HUDEP-2 (cell line): ENCODE measurements around the gene CATSPERE.

Experiments used
- DNase-seq, 76 experiments: peaks; one replicate each; lab custom pipeline; 2025; ENCODE audit not compliant: unreplicated experiment in 76 of 76; lab: John Stamatoyannopoulos, UW

The CATSPERE gene, protein sequence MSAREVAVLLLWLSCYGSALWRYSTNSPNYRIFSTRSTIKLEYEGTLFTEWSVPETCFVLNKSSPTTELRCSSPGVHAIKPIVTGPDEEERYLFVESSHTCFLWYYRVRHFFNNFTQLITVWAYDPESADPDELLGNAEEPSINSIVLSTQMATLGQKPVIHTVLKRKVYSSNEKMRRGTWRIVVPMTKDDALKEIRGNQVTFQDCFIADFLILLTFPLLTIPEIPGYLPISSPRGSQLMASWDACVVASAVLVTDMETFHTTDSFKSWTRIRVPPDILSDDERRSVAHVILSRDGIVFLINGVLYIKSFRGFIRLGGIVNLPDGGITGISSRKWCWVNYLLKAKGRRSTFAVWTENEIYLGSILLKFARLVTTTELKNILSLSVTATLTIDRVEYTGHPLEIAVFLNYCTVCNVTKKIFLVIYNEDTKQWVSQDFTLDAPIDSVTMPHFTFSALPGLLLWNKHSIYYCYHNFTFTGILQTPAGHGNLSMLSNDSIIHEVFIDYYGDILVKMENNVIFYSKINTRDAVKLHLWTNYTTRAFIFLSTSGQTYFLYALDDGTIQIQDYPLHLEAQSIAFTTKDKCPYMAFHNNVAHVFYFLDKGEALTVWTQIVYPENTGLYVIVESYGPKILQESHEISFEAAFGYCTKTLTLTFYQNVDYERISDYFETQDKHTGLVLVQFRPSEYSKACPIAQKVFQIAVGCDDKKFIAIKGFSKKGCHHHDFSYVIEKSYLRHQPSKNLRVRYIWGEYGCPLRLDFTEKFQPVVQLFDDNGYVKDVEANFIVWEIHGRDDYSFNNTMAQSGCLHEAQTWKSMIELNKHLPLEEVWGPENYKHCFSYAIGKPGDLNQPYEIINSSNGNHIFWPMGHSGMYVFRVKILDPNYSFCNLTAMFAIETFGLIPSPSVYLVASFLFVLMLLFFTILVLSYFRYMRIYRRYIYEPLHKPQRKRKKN

DNA sequence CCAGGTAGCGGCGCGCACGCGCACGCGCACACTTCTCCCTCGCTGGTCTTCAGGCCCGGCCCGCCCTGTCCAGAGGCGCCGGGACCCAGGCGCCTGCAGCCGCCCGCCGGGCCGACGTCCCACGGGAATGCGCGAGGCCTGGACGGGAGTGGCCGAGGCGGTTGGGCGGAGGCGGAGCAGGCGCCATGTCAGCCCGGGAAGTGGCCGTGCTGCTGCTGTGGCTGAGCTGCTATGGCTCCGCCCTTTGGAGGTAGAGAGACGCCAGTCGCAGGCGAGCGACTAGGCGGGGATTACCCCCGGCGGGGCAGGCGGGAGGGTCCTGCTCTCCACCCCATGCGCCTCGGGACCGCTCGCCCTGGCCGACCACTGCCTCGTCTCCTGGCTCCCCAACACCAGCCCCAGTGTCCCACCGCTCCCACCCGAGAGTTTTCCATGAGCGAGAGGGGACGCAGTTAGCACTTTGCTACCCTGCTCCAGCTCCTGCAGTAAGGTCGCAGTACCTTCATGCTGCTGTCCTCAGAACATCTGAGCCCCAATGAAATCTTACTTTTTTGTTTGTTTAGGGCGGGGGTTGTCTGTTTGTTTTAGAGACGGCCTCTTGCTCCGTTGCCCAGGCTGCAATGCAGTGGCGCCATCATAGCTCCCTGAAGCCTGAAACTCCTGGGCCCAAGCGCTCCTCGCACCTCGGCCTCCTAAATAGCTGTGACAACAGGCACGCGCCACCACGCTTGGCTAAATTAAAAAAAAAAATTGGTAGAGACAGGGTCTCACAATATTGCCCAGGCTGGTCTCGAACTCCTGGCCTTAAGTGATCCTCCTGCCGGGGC, at the start of gene CATSPERE:
Gene CATSPERE (plus strand): TSS at position 29 of the 827 bp plus-strand sequence. CDS start 157 bp downstream, at position 186.
- DNase-seq, result peak in 39 of 76 experiments; percentile 4 to 62 (median 35)

DNA sequence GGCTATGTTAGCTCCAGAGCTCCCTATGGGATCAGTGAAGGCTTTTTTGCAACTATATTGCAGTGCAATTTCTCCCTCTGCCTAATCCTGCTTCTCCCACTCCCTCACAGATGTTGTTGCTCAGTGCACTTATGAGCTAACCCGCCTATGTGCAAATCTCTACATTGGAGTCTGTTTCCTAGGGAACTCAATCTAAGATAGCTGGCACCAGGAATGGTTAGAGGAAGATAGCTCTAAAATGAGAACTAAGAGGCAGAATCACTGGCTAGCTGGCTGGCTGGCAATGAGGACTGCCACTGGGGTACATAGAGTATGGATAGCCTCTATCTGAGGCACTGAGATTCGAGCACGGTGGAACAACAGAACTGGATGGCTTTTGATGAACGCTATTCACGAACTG, 48.9 kb upstream of the CATSPERE start:
- no peak for DNase-seq

DNA sequence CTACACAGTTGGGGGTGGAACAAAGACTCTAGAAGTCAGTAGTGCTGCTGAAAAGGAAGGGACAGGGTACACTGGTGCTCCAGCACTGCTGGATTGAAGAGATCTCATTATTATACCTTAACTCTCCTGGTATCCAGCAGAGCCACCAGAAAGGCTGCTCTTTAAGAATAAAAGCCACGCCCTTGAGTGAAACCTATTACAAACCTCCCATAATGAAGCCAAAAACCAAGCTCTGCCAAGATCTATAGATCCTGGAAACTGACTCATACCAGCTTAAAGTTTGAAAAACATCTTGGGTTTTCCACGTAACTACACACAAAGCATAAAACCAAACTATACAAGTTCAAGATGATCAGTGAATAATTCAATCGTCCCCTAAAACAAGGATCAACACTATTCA, 47.3 kb upstream of the CATSPERE start:
- no peak for DNase-seq

DNA sequence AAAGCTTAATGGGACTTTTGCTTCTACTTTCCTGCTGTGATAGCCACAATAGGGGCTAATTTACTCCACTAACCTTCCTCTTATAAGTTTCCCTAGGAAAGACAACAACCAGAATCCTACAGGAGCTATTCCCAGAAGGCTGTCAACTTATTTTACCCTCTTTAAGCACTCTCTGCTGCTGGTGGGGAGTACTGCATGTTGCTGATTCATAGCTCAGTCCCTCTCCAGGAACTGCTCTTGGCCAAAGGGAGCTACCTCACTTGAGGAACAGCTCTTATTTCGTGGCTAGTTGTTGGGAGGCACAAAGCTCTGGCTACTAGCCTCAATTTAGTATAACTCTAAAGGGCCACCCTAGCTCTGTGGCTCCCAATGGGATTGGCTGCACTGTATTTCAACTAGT, 46.5 kb upstream of the CATSPERE start:
- DNase-seq, result no peak

DNA sequence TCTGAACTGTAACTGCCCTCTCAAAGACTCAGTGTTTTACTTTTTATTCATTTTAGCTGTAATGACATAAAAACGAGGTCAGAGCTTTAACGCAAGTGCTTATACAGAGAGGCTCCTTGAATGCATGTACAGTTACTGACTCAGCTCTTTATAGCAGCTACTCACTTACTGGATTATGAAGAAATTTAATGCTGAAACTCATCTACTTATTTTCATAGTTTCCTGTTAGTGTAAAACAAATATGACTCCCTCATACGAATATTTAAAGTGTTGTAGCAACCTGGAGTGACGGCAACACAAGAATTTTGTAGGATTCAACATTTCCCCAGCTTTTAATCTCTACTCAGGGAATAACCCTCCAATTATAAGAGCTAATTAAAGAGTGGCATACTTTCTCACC, 42.0 kb upstream of the CATSPERE start:
- no peak for DNase-seq

DNA sequence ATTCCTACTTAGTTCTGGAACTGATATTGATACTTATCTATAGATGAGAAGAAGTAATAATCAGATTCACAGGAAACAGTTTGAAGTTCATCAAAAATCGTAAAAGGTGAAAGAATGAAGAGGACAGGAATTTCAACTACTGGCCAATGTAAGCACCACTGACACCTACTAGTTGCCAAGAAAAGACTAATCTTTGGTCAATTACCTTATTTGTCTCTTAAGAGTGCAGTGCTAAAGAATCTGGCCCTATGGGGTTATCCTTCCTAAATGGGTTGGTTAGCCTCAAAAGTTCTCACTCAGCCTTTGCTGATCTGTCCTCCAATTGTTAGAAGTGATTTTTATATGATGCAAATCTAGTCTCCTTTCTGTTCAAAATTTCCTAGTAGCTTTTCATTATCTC, 38.9 kb upstream of the CATSPERE start:
- DNase-seq, result no peak

DNA sequence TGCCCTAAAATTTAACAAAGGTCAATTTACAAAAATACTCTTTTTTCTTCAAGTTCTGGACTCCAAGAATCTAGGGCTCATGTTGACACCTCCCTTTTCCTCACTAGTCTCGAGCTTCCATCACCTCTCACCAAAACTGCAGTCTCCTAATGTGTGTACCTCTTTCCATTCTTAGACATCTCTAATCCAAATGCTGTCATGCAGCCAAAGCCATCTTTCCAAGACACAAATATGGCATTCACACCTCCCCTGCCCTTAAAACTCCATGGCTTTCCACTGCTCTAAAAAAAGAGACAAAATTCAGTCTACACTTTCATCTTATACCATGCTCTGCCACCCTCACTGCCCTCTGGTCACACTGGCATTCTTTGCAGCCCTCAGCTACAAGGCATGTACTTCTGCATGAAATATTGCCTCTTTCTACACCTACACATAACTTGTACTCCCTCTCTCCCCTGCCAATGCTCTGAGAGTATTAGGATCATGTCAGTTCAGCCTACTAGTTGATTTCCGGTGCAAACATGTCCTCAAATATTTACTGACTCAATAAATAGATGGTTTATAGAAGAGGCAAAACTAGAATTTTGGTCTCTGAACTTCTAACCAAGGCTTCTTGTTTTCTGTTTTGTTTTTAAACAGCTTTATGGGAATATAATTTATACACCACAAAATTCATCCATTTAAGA, 36.3 kb upstream of the CATSPERE start:
- DNase-seq, result no peak

DNA sequence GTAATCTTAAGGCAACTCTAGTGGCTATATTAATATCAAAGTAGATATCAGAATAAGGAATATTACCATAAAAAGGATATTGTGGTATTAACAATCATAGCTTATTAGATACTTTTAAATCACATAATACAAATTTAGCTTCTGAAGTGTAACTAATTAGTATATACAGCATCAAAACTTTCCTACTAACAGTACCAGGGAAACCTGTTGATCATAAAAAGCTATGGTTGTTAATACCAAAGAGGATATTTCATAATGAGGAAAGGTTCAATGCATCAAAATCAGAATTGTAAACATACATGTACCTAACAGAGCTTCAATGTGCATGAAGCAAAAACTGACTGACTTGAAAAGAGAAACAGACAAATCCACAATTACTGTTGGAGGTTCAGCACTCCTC, 33.4 kb upstream of the CATSPERE start:
- DNase-seq, result no peak

DNA sequence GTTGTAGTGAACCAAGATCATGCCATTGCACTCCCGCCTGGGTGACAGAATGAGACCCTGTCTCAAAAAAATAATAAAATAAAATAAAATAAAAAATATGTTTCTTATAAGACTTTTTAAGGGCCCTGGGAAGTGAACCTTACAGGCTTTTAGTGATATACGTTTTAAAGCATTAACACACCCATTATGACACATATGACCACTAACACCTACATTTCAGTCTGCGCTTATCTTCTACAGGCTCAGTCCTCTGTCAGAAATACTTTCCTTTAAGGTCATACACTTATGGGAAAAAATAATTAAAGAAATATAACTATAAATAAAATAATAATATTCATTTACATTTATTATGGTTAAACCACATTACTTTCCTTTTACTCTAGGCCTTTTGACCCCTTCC, 31.3 kb upstream of the CATSPERE start:
- no peak for DNase-seq

DNA sequence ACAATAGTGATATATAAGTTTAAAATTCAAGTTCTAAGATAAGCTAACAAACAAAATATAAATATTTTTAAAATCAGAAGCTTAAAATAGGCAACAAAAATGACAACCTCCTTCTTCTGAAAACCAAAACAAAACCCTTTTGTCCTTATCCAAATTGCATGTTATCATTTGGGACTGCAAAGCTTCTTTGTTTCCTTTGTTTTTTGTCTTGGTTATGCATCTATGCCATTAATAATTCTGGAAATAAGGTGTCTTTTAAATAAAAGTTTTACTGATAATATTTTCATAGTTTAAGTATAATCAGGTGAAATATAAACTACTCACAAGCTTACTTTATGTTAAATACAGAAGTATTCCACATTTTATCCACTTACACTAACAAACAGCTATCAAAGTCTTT, 29.9 kb upstream of the CATSPERE start:
- DNase-seq, result no peak

DNA sequence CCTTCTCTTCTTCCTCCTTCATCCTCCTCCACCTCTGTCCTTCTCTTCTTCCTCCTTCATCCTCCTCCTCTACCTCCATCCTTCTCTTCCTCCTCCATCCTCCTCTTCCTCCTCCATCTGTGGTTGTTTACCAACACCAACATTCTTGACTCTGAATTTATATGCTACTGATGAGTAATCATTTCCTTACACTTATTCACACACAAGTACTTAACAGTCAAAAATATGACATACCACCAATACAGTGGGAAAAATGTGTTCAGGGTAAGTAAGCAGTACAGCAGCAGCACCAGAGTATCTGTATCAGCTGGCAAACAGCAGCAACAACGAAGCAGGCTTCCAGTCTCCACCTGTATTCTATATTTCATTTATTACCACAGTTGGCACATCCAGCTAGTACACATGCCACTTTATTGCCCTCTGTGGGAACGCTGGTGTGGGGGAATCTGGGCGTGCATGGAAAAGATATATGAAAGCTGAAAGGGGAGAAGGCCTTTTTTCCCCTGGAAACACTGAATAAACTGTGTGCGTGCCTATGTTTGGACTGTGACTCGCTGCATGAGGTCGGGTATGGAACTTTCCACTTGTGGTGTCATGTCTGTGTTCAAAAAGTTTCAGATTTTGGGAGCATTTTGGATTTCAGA, 25.4 kb upstream of the CATSPERE start:
- no peak for DNase-seq

DNA sequence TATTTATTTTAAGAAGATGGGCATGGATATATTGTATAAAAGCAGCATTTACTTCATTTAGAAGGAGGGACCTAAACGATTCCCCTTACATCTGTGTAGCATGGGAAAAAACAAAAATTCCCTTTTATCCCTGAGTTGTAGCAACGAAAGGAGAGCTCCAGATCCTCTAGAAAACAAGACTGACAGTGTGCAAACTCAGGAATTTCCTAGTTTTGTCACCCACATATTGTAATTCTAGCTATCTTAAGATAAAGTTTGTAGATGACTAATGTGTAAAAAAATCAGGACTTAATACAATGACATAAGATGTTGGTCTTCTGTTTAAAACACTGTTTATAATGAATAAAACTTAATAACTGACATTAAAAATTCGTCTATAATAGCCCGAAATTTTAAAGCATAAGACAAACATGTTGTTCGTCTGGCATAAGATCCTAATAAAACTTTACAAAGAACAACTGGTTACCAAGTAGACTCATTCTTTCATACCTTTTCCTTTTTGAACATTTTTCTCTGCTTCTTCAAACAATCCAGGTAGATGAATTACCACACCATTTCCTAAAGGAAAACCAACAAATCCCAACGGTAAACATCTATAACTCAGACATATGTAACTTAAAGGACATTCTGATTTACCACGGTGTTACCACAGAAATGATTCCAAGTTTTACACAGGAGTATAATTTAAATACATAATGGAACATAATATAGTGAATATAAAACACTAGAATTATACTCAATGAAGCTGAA, 24.6 kb upstream of the CATSPERE start:
- DNase-seq, result no peak

DNA sequence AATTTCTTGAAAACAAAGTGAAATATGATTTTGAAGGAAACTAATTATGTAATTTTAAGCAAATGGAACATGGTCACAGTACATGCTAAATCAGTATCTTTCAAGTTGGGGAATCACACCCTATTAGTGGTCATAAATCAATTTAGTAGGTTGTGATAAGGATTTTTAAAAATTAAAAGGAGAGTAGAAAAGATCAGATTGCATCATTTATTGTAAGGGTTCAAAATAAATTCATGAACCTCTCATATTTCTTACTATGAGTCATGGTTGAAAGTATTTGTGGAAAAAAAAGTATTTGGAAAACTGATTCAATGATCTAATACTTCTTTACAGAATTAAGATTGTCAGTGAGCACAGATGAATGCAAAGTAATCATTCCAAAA, 24.0 kb upstream of the CATSPERE start:
- DNase-seq, result no peak

DNA sequence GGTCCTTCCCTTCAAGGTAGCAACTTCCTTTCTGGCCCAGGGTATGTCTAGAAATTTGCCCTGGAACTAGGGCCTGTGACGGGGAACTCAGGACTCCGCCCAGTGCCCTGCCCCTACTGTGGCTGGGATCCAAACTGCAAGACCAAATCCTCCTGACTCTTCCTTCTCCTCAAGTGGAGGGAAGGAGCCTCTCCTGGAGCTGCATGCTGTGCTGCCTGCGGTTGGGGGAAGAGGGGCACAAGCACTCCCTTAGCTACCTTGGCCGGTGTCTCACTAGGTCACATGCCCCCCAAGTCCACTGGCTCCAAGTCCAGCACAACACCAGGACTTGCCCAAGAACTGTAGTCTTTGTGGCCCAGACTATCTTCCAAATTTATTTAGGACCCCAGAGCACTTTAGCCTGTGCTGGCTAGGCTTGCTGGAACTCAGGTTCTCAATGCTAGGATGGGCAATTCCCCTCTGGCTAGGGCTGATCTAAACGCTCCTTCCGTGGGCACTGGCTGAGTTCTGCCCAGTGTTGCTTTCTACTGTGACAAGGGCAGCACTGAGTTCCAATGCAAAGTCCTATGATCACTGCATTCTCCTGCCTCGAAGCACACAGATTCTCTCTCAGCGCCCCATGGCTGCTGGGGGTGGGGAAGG, 21.6 kb upstream of the CATSPERE start:
- peak in 47 of 76 experiments; percentile 3 to 56 (median 24) for DNase-seq

DNA sequence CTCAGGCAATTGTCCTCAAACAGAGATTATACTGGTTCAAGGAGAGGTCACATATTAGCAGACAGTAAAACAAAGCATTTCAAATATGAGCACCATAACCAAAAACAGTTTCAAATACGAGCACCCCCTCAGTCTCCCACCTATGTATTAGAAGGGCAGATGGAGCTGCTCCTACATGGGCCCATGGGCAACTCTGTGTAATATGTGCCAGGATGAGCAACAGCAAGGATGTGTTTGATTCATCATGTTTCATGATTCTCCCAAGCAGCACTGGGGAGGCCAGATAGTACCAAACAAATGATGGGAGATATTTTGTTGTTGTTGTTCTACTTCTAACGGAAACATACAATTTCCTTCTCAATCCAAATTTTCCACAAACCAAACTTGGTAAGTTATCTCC, 18.2 kb upstream of the CATSPERE start:
- no peak for DNase-seq

DNA sequence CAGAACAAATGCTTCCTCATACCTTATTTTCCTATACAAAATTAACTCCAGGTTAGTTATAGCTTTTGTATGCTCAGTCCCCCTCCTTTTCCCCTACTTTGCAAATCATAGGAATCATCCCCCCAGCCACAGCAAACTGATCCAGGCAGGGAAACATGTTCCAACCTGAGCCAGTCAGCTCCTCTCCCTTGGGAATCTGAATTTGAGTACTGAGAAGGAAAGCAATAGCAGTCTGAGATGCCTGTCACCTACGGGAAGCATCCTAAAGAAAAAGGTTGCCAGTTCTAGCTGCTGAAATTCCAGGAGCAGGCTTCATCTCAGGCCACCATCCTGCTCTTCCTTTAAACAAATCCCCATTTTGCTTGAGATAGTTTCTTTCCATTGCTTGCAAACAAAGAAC, 16.2 kb upstream of the CATSPERE start:
- DNase-seq, result no peak

DNA sequence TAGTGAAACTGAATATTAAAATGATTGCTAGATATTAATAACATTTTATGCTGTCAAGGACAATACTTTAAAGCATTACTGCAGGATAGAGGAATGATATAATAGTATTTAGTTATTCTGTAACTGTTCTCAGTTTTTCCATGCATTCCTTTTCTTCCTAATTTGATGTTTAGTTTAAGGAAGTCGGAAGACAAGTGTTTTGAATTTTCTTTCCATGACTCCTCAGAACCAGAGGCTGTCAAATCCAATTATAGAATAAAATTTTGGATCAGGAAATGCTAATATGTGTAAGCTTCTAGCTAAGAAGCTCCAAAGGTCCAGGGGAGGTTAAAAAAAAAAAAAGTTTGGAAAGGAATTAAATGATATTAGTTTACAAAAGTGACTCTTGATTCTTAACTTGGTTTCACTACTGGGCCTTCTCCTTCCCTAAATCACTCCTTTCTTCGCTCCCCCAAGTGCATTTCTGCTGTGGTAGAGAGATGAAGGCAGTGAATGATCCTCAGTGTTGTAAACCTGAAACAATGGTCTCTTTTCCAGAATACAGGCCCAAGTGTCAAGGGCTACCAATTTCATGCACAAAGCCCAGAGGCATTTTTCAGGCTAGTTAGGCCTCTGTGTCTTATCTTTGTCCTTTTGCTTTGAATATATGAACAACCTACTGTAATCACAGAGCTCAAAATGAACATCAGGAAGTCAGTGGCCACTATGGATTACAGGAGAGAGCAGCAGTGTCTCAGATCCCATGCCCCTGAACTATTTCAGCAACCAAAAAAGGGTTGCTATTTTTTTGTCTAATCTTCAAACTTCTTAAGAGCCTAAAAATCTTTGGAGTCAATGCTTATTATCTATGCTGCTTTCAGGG, 15.5 kb upstream of the CATSPERE start:
- DNase-seq, result no peak

DNA sequence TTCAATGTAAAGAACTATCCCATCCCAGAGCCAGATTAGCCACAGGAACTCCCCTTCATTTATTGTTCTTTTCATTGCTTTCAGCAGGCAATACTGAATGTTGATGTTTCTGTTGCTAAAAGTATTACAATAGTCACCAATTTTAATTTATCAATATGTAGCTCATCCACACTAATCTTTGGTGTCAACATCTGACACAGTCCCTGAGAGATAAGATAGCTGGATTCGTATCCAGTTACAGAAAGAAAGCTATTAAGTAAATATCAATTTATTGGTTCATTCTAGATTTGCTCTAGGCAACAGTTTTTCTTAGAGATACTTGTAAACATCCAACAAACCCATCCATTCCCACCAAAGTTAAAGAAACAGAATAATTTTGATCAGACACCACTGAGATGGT, 14.0 kb upstream of the CATSPERE start:
- DNase-seq, result no peak
